GM18507 (cell line): ENCODE data around the gene ZBTB47.

Experiments
- DNase-seq: peaks from one replicate; pipeline ENCODE4 v3.0.0; 2011; ENCODE audit warnings: low read depth; ENCODE audit not compliant: insufficient read length; ENCODE audit errors: extremely low spot score
- FAIRE-seq: peaks from 2 replicates; lab custom pipeline; 2011; peaks lifted over from hg19 to GRCh38; lab: Jason Lieb, UNC

The ZBTB47 gene

DNA sequence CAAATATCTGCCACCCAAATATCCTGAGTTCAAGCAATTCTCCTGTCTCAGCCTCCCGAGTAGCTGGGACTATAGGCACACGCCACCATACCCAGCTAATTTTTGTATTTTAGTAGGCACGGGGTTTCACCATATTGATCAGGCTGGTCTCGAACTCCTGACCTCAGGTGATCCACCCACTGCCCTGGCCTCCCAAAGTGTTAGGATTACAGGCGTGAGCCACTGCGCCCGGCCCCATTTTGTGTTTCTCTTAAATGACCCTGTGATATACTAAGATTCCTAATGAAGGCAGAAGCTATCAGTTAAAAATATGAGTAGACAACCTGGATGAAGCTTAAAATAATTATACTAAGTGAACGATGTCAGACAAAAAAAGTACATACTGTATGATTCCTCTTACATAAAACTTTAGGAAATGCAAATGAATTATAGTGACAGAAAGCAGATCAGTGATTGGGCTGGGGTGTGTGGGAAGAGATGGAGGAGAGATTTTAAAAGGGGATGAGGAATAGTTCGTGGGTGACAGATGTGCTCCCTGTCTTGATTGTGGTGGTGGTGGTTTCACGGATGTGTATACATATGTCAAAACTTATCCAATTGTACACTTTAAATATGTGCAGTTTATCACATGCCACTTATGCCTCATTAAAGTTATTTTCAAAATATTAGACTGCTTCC, 28.0 kb downstream of the ZBTB47 start:
- DNase-seq: no peak
- no peak for FAIRE-seq

DNA sequence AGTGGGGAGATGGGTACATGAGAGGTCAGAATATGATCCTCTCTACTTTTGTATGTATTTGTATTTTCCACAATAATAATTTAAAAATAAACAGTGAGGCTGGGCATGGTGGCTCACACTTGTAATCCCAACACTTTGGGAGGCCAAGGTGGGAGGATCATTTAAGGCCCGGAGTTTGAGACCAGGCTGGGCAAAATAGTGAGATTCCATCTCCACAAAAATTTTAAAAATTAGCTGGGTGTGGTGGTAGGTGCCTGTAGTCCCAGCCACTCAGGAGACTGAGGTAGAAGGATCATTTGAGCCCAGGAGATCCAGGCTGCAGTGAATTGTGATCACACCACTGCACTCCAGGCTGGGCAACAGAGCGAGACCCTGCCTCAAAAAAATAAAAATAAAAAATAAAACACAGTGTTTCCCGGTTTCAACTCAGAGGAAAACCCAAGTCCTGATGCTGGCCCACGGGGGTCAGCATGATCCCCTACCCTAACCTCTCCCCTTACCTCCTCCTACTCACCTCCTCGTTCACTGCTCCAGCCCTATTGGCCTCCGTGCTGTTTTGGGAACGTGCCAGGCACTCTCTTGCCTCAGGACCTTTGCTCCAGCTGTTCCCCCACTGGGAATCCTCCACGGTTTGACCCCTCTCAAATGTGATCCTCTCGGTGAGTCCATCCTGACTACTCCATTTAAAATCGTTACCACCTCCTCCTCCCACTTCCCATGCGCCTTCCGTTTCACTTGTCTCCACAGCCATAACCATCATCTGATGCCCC, 29.0 kb downstream of the ZBTB47 start:
- no peak for FAIRE-seq
- no peak for DNase-seq

DNA sequence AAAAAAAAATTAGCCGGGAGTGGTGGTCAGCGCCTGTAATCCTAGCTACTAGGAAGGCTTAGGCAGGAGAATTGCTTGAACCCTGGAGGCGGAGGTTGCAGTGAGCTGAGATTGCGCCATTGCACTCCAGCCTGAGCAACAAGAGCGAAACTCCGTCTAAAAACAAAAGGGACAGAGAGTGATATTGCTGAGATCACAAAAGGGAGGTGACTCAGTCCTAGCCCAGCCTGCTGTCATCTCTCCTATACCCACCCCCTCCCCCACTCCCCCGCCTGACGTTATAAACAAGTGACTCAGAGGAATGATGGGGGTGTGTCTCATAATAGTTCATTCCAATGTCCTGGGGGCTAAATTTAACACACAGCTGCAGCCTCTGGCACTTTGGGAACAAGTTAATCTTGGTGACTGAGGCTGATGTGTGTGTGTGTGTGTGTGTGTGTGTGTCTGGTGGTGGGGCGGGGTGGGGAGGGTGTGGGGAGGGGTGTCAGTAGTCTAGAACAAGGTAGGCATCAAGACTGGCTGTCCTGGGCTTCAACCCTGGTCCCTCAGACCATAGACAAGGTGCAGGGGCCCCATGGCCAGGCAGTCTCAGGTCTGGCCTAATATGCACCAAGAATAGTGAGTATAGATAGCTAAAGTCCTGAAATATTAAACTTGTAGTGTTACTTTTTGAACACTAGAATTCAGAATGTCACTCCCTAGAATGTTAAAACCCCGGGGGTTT, 30.5 kb downstream of the ZBTB47 start:
- no peak for DNase-seq
- FAIRE-seq: no peak

DNA sequence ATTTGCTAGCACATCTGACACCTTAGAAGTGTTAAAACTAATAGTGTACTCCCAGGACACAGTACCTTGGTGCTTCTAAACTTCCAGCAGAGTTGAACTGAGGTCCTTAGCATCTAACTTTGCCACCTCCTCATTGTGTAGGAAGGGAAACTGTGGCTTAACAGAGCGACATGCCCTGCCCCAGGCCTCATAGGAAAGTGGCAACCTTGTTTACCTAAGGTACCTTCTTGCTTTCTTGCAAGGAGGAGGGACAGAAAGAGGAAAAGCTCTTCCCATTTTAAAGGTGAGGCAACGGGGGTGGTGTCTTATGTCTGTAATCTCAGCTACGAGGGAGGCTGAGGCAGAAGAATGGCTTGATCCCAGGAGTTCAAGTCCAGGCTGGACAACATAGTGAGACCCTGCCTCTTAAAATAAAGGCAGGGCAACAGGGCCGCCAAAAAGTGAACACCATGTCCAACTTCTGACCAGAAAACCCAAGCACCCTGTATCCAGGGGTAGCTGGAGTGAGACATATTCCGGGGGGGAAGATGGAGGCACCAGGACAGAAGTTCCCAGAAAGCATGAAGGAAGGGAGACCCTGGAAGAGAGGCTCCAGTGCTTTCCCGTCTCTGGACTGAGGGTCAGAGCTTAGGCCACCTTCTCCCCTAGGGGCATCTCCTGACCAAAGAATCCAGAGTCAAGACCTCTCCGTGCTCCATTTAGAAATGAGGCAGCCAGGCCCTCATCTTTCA, 31.3 kb downstream of the ZBTB47 start:
- DNase-seq: no peak
- no peak for FAIRE-seq

DNA sequence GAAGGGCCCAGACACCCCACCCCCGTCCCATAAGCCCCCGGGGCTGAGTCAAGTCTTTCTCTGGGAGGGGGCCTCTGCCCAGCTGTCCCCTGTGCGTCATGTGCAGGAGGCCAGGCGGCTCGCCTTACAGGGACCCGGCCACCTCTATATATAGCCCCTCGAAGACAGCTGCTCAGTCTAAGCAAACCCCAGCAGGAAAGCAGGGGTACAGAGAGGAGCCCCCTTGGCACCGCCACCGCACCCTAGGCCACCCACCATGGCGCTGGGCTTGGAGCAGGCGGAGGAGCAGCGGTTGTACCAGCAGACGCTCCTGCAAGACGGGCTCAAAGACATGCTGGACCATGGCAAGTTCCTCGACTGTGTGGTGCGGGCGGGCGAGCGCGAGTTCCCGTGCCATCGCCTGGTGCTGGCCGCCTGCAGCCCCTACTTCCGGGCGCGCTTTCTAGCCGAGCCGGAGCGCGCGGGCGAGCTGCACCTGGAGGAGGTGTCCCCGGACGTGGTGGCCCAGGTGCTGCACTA, 31.9 kb downstream of the ZBTB47 start, which contains the start of gene KLHL40:
Gene KLHL40 (plus strand): TSS at position 175 of the 519 bp plus-strand sequence. CDS start 82 bp downstream, at position 257.
- no peak for DNase-seq
- no peak for FAIRE-seq

DNA sequence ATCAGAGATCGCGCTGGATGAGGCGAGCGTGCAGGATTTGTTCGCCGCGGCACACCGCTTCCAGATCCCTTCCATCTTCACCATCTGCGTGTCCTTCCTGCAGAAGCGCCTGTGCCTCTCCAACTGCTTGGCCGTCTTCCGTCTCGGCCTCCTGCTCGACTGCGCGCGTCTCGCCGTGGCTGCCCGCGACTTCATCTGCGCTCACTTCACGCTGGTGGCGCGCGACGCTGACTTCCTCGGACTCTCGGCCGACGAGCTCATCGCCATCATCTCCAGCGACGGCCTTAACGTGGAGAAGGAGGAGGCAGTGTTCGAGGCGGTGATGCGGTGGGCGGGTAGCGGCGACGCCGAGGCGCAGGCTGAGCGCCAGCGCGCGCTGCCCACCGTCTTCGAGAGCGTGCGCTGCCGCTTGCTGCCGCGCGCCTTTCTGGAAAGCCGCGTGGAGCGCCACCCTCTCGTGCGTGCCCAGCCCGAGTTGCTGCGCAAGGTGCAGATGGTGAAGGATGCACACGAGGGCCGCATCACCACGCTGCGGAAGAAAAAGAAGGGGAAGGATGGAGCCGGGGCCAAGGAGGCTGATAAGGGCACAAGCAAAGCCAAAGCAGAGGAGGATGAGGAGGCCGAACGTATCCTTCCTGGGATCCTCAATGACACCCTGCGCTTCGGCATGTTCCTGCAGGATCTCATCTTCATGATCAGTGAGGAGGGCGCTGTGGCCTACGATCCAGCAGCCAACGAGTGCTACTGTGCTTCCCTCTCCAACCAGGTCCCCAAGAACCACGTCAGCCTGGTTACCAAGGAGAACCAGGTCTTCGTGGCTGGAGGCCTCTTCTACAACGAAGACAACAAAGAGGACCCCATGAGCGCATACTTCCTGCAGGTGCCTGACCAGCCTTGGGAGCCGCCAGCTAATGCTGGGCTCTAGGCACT, 32.7 kb downstream of the ZBTB47 start:
- FAIRE-seq (no peak), DNase-seq (no peak)

DNA sequence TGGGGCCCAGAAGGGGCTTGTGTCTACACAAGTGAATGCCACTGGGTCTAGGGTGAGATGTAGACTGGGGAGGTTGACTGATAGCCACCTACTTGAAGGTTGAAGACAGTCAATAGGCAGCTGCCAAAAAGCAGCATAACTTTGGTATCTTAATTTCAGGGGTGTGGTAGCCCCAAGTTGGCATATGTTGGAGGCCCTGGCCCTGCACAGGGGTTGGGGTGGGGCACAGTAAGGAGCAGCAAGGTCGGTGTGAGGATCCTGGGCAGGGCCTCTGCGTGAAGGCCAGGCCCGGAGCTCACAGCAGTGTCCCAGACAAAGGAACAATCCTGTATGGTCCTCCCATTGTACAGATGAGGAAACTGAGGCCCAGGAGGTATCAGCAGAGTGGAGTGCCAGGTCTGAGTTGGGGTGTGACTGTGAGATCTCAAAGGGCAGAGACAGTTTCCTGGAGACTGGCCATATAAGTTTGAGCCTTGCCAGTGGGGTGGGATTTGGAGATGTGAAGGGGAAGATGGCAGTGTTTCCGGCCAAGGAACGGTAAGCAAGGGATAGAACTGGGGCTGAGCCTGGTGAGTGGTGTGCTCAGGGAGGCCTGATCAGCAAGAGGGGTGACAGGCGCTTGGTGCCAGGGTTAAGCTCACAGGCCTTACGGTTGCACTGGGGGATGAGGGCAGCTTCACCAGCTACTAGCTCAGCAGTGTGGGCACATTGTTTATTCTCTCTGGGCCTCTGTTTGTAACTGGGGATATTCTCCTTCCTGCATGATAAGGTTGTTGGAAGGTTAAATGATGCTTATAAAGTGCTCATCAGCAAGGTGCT, 33.5 kb downstream of the ZBTB47 start:
- FAIRE-seq (no peak), DNase-seq (no peak)

DNA sequence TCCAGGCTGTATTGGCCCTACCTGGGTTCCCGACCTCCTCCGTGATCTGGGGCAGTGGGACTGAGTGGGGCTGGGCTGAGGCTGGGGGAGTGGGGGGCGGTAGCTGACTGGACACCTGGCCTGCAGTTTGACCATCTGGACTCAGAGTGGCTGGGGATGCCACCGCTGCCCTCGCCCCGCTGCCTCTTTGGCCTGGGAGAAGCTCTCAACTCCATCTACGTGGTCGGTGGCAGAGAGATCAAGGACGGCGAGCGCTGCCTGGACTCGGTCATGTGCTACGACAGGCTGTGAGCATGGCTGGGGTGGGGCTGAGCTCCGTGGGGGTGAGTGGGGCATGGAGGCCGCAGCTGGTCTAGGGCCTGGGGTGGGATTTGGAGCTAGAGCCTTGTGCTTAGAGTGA, 34.5 kb downstream of the ZBTB47 start:
- no peak for DNase-seq
- no peak for FAIRE-seq

DNA sequence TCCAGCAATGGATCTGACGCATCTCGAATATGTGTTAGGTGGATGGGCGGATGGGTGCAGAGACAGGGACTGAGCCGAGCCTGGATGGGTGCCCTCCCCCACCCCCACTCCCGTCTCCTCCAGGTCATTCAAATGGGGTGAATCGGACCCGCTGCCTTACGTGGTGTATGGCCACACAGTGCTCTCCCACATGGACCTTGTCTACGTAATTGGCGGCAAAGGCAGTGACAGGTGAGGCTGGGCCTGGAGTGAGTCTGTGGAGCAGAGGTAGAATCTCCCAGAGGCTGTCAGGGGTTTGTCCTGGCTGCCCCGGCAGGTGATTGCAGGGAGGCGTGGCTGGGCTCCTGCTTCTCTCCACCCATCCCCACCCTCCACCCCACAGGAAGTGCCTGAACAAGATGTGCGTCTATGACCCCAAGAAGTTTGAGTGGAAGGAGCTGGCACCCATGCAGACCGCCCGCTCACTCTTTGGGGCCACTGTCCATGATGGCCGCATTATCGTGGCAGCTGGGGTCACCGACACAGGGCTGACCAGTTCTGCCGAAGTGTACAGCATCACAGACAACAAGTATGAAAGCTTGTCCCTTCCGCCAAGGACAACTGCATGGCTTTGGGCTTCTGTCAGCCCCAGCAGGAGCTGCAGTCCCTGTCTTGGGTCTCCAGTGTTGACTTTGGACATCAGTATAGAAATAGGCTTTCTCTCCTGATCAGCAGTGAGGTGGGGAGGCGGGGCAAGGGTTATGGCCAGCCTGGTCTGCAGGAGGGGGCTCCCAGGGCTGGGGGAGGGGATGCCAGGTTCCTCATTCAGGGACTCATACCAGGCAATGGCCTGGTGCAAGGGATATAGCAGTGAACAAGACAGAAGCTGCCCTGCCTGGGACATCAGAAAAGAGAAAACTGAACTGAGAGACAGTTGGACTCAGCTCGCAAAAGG, 35.3 kb downstream of the ZBTB47 start:
- FAIRE-seq (no peak), DNase-seq (no peak)

DNA sequence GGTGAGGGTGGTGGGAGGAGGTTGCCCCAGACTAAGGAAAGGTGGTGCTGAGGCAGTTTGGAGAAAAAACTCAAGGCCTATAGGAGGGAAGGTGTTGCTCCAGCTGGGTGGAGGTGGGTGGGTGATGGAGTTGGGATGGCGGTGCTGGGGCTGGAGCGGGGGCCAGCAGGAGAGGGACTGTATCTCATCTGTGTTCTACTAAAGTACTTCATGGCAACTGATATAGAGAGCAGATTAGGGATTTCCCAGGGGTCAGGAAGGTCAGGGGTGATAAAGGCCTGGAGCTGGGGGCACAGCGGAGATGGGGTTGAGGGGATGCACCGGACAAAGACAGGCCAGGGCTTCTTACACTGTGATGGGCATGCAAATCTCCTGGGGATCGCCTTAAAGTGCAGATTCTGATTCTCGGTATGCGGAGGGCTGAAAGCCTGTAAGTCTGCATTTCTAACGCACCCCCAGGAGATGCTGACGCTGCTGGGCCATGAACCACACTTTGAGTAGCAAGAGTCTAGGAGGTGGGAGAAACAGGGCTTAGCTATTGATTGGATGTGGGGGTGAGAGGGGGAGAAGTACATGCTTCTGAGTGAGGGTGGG, 36.0 kb downstream of the ZBTB47 start:
- DNase-seq: no peak
- no peak for FAIRE-seq

DNA sequence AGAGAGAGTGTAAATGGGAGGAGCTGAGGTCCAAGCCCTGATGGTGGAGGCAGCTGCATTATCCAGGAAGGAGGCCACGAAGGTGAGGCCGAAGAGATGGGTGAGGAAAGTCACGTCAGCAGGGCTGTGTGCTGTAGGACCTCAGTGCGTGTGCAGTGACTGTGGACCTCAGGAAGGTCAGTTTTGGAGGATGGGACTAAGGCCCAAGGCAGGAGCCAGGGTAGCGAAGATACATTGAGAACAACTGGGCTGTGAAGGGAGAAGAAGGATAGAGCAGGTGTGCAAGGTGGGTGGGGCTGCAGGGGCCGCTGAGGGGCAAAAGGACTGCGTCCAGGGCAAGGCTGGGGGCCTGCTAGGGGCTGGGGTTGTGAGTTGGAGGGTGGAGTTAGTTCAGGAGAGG, 36.7 kb downstream of the ZBTB47 start:
- DNase-seq (no peak), FAIRE-seq (no peak)

DNA sequence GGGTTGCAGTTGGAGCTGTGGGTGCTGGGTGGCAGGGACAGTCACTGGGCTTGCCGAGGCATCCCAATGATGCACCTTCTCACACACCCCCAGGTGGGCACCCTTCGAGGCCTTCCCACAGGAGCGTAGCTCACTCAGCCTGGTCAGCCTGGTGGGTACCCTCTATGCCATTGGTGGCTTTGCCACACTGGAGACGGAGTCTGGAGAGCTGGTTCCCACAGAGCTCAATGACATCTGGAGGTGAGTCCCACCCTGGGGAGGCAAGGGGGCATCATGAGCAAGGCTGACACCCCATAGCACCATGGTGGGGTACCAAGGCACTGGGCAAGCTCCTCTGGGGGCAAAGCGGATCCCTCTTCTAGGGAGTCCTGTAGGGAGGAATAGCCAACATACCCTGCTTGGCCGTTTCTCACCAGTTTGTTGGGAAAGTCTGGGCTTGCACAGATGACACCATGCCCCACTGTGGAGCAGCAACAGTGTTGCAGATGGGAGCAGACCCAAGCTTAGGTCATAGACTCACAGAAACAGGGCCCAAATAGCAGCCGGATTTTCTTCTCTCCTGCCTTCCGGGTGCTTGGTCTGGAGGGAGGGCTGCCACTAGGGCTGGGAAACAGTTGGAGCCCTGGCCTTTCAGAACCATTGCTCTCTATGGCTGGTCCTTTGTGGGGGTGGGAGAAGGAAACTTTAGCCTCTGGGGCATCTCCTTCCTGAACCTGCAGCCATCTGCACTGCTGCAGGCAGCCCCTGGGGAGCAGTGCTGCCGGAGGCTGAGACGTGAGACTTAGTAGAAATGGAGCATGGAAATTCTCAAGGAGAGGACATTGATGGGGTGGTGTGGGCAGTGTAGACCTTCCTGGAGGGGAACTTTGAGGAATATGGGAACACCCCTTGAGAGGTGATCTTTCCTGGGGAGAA, 37.5 kb downstream of the ZBTB47 start:
- FAIRE-seq: no peak

DNA sequence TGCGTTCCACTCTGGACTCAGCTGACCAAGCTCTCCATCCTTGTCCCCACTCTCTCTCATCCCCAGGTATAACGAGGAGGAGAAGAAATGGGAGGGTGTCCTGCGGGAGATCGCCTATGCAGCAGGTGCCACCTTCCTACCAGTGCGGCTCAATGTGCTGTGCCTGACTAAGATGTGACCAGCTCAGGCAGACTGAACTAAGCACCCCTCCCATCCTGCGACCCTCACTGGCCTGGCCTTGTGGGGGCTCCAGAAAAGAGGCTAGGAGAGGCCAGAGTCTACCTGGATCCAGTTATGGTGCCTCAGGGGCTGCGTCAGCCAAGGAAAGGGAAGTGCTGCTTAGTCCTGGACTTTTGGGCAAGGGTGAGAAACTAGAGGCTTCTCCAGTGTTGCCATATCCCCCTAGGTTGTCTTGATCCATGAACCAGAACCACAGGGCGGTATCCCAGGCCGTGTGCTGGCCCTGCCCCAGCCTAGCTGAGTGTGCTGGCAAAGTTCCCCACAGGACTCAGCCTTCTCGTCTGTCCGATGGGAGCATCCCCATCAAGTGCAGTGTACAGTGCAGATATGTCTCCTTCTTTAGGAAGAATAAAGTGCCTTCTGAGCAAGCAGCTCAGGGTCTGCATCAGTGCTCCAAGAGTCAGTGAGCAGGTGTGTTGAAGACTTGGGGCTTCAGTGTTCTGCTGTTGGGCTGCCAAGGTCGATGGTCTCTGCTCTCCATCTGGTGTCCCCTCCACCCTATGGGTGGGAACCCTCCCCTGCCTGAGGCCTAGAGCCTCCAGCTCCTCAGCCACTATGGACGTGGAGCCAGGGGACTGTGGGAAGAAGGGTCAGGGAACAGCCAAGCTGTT, 38.5 kb downstream of the ZBTB47 start:
- FAIRE-seq (no peak), DNase-seq (no peak)

More for the DNA sequence above, 37.5 kb downstream of the ZBTB47 start:
- DNase-seq: no peak

DNA sequence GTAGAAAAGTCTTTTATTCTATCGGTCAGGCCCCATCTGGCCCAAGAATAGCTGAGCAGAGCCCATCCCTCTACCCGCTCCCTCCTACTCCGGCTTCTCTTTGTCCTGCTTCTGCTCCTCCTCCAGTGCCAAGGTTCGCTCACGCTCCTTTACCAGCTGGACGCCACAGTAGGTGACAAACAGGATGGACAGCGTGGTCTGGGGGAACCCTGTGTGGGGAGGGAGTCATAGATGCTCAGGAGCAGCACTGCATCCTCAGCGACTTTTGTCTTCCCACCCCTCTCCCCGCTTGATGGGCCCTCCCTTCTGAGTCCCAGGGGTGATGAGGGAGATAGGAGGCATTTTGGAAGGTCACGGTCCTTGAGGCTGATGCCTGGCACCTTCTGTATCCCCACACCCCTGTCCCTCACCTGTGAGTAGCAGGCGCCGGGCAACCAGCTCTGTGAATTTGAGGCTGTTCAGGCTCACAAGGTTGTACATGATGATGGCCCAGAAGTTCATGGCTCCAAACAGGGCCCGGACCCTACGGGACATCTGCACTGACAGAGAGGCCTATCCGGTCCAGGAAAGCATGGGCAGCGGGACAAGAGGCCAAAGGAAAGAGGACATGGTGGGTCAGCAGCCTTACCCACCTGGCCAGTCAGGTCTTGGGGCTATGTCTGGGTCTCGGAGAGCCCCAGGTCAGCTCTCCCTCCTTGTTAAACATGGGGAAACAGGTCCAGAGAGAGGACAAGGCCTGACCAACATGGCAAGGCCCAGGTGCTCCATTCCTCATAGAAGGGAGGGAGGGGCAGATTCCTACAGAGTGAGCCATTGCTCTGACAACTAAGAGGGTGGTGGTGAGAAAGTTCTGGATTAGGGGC, 39.4 kb downstream of the ZBTB47 start:
- DNase-seq (no peak), FAIRE-seq (no peak)
